ENCODE measurements around the gene DIS3L.
"Not testable (repeated sequence)": the region's sequence is repeated elsewhere in the genome, so short reads cannot be mapped to it uniquely, and the experiment has no call there.

DIS3L gene

GRCh38 chr15:66364944-66365528 lies 71.7 kb downstream of the DIS3L start:
- TF ChIP-seq, protein P1, sequence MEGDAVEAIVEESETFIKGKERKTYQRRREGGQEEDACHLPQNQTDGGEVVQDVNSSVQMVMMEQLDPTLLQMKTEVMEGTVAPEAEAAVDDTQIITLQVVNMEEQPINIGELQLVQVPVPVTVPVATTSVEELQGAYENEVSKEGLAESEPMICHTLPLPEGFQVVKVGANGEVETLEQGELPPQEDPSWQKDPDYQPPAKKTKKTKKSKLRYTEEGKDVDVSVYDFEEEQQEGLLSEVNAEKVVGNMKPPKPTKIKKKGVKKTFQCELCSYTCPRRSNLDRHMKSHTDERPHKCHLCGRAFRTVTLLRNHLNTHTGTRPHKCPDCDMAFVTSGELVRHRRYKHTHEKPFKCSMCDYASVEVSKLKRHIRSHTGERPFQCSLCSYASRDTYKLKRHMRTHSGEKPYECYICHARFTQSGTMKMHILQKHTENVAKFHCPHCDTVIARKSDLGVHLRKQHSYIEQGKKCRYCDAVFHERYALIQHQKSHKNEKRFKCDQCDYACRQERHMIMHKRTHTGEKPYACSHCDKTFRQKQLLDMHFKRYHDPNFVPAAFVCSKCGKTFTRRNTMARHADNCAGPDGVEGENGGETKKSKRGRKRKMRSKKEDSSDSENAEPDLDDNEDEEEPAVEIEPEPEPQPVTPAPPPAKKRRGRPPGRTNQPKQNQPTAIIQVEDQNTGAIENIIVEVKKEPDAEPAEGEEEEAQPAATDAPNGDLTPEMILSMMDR (conservative IDR thresholded peaks at IDR 0.05; ENCODE audit: low read depth, low read length) = no peak
- Histone ChIP-seq H3K79me2 (ENCODE audit: insufficient read depth, low read depth) (no peaks in the 10 kb centered on the region), H3K36me3 (ENCODE audit: insufficient read depth) (no peaks in the 10 kb centered on the region), H3K4me1 (ENCODE audit: low read depth, poor library complexity, severe bottlenecking) (peaks cover 5% of the 10 kb centered on the region), H3K27me3 (ENCODE audit: insufficient read depth, low read depth) (no peaks in the 10 kb centered on the region), H3K4me3 (IDR thresholded peaks at IDR 0.05; ENCODE audit: insufficient read depth, low read depth, low read length) (no peak overlapping the region), H4K20me1 (ENCODE audit: insufficient read depth) (no peaks in the 10 kb centered on the region), H3K9ac (no peak overlapping the region), H3K4me2 (no peak overlapping the region), H3K27ac (no peak overlapping the region), H2AFZ (ENCODE audit: low read depth) (no peak overlapping the region)

- no peak overlapping the region for H3K9ac ChIP-seq
- TF ChIP-seq, protein P1 (conservative IDR thresholded peaks at IDR 0.05; ENCODE audit: low read depth, low read length) = no peak
Measured at GRCh38 chr15:66369773-66370651, 76.6 kb downstream of the DIS3L start.

DNA sequence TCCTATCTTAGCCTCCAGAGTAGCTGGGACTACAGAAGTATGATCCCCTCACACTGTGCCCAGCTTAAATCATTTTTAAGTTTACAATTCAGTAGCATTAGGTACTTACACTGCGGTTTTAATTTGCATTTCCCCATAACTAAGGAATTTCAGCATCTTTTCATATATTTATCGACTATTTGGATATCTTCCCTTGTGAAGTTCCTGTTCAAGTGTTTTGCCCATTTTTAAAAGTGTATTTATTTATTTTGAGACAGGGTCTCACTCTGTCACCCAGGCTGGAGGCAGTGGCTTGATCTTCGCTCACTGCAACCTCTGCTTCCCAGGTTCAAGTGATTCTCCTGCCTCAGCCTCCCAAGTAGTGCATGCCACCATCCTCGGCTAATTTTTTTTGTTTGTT lies 80.8 kb downstream of the DIS3L start:
- TF ChIP-seq, protein P1 (conservative IDR thresholded peaks at IDR 0.05; ENCODE audit: low read depth, low read length) = no peak

More at GRCh38 chr15:66369773-66370651, 76.6 kb downstream of the DIS3L start:
- Histone ChIP-seq H4K20me1 (ENCODE audit: insufficient read depth) (no peaks in the 10 kb centered on the region), H2AFZ (ENCODE audit: low read depth) (peak overlapping the region; percentile 24), H3K4me3 (IDR thresholded peaks at IDR 0.05; ENCODE audit: insufficient read depth, low read depth, low read length) (no peak overlapping the region), H3K27me3 (ENCODE audit: insufficient read depth, low read depth) (no peaks in the 10 kb centered on the region), H3K4me1 (ENCODE audit: low read depth, poor library complexity, severe bottlenecking) (peaks cover 10% of the 10 kb centered on the region), H3K4me2 (no peak overlapping the region), H3K36me3 (ENCODE audit: insufficient read depth) (no peaks in the 10 kb centered on the region), H3K27ac (no peak overlapping the region), H3K79me2 (ENCODE audit: insufficient read depth, low read depth) (no peaks in the 10 kb centered on the region)

GRCh38 chr15:66378814-66379430 lies 85.6 kb downstream of the DIS3L start:
- Histone ChIP-seq H3K9ac (no peak overlapping the region), H3K27ac (no peak overlapping the region), H4K20me1 (ENCODE audit: insufficient read depth) (no peaks in the 10 kb centered on the region), H3K4me3 (IDR thresholded peaks at IDR 0.05; ENCODE audit: insufficient read depth, low read depth, low read length) (no peak overlapping the region), H3K27me3 (ENCODE audit: insufficient read depth, low read depth) (no peaks in the 10 kb centered on the region), H3K4me2 (no peak overlapping the region), H3K36me3 (ENCODE audit: insufficient read depth) (no peaks in the 10 kb centered on the region), H3K4me1 (ENCODE audit: low read depth, poor library complexity, severe bottlenecking) (no peaks in the 10 kb centered on the region), H3K79me2 (ENCODE audit: insufficient read depth, low read depth) (no peaks in the 10 kb centered on the region), H2AFZ (ENCODE audit: low read depth) (no peak overlapping the region)
- TF ChIP-seq, protein P1 (conservative IDR thresholded peaks at IDR 0.05; ENCODE audit: low read depth, low read length) = no peak

More for the DNA sequence above, 80.8 kb downstream of the DIS3L start:
- H3K27me3 ChIP-seq (ENCODE audit: insufficient read depth, low read depth) = no peaks in the 10 kb centered on the region
- H3K36me3 ChIP-seq (ENCODE audit: insufficient read depth) = no peaks in the 10 kb centered on the region
- H3K4me2 ChIP-seq = no peak overlapping the region
- no peaks in the 10 kb centered on the region for H3K79me2 ChIP-seq (ENCODE audit: insufficient read depth, low read depth)
- H2AFZ ChIP-seq (ENCODE audit: low read depth) = no peak overlapping the region
- no peaks in the 10 kb centered on the region for H4K20me1 ChIP-seq (ENCODE audit: insufficient read depth)
- H3K9ac ChIP-seq = no peak overlapping the region
- H3K4me3 ChIP-seq (IDR thresholded peaks at IDR 0.05; ENCODE audit: insufficient read depth, low read depth, low read length) = no peak overlapping the region
- H3K4me1 ChIP-seq (ENCODE audit: low read depth, poor library complexity, severe bottlenecking) = peaks cover 10% of the 10 kb centered on the region
- H3K27ac ChIP-seq = no peak overlapping the region

DNA sequence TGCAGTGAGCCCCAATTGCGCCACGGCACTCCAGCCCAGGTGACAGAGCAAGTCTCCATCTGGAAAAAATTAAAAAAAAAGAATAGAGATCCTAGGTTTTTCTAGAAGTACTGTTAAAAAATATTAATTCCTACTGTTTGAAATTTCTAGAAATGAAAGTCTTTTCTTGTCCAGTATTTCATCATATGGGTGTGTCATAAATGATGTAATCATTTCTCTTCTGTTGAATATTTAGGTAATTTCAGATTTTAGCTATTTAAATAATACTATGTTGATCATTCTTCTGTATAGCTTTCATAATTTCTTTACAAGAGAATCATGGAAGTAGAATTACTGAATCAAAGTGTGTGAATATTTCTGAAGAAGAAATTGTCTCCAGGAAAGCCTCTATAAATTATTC lies 88.0 kb downstream of the DIS3L start:
- H3K4me3 ChIP-seq (IDR thresholded peaks at IDR 0.05; ENCODE audit: insufficient read depth, low read depth, low read length); H4K20me1 ChIP-seq (ENCODE audit: insufficient read depth); H3K4me1 ChIP-seq (ENCODE audit: low read depth, poor library complexity, severe bottlenecking); H3K79me2 ChIP-seq (ENCODE audit: insufficient read depth, low read depth); H3K9ac ChIP-seq; H2AFZ ChIP-seq (ENCODE audit: low read depth); H3K27me3 ChIP-seq (ENCODE audit: insufficient read depth, low read depth); H3K4me2 ChIP-seq; H3K27ac ChIP-seq; H3K36me3 ChIP-seq (ENCODE audit: insufficient read depth): not testable (repeated sequence)
